GM12875 (cell line): Measurements from ENCODE around the gene PDZD2.

Source experiments
- H3K4me3 ChIP-seq: one replicate; pipeline ENCODE4 v1.5.1; 2011; ENCODE audit warnings: low read depth, low read length, control low read depth
- TF ChIP-seq, protein P1 (sequence below): IDR thresholded peaks from 2 replicates; pipeline ENCODE4 v1.5.1; 2011; ENCODE audit warnings: low read depth, mild to moderate bottlenecking, control low read depth, inconsistent platforms, low read length, moderate library complexity, borderline replicate concordance; ENCODE audit not compliant: insufficient read depth

The PDZD2 gene

DNA sequence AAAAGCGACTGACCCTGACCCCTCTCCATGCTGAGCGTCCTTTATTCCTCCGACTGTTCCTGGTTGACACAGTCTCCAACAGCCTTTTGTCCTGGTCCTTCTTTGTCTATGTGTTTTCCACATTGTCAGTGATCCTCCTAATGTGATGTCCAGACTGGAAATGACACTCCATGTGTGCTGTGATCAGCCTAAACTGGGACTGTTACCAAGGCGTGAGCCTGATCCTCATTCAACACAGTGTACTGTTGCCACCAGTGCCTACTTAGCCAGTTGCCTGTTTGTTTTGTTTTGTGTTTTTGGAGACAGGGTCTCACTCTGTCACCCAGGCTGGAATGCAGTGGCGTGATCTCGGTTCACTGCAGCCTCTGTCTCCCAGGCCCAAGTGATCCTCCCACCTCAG lies 343.1 kb downstream of the PDZD2 start:
- H3K4me3 ChIP-seq = no peak overlapping the region
- TF ChIP-seq, protein P1, sequence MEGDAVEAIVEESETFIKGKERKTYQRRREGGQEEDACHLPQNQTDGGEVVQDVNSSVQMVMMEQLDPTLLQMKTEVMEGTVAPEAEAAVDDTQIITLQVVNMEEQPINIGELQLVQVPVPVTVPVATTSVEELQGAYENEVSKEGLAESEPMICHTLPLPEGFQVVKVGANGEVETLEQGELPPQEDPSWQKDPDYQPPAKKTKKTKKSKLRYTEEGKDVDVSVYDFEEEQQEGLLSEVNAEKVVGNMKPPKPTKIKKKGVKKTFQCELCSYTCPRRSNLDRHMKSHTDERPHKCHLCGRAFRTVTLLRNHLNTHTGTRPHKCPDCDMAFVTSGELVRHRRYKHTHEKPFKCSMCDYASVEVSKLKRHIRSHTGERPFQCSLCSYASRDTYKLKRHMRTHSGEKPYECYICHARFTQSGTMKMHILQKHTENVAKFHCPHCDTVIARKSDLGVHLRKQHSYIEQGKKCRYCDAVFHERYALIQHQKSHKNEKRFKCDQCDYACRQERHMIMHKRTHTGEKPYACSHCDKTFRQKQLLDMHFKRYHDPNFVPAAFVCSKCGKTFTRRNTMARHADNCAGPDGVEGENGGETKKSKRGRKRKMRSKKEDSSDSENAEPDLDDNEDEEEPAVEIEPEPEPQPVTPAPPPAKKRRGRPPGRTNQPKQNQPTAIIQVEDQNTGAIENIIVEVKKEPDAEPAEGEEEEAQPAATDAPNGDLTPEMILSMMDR = no peak

DNA sequence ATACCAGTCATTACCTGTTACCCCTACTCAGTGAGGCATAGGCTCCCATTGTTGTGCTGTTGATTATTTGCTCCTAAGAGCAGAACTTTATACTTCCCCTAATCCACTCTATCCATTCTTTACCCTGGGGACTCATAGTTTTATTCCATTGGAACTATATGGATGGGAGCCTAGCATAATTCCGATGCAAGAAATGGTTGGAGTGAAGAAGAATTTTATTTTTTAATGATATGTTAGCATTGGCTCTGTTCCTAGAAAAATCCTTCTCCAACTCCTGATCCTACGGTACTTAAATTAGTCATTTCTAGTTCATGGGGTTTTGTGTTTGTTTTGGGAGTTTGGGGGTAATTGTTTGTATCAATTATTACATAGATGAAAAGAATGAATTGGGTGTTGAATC lies 343.7 kb downstream of the PDZD2 start:
- no peak overlapping the region for H3K4me3 ChIP-seq
- TF ChIP-seq, protein P1 = no peak

DNA sequence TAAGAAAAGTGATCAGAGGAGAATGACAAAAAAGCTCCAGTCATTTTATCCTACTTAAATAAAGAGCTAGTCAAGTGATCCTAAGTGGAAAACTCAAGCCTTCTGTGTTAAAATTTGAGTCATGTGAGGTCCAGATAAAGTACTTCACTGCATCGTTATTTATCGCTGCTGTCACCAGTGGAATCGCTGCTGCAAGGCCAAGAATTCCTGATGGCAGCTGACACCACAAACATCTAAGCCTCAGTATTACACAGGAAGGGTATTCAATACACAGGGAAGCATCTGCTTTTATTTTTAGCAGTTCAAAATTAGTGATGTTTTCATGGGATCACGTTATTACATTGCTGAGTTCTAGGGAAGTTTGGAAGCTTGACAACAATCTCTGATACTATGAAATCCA lies 344.9 kb downstream of the PDZD2 start:
- TF ChIP-seq, protein P1 = no peak
- H3K4me3 ChIP-seq = no peak overlapping the region

DNA sequence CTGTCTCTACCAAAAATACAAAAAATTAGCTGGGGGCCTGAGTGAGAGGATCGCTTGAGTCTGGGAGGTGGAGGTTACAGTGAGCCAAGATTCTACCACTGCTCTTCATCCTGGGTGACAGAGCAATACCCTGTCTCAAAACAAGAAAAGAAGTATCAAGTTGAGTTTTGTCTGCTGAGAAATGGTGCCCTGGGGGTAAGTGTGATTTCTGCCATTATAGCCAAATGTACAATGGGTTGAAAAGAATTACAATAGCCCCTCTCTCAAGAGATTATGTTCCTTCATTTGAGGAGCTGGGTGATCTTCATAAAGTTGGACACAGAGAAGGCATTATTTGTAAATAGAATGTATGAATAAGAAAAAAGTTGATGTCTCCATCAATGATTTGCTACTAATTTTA lies 345.8 kb downstream of the PDZD2 start:
- TF ChIP-seq, protein P1 = no peak

DNA sequence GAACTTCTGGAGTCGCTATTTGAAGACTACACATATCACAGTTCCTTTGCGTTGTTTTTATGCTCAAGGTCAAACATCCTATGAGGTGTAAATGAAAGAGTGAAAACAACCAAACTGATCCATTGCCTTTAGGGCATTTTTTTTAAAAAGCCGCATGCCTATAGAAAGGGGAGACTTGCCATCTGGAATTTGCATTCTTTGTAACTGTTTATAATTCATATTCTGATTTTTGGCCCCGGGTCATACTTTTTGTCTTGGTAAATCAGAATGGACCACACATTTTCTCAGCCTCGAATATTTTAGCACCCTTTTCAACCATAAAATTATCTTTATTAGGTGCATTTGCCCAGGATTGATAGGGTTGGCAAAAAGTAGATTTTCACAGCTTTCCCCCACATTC lies 347.2 kb downstream of the PDZD2 start:
- TF ChIP-seq, protein P1 = no peak
- H3K4me3 ChIP-seq = no peak overlapping the region

More for the DNA sequence above, 345.8 kb downstream of the PDZD2 start:
- no peak overlapping the region for H3K4me3 ChIP-seq

DNA sequence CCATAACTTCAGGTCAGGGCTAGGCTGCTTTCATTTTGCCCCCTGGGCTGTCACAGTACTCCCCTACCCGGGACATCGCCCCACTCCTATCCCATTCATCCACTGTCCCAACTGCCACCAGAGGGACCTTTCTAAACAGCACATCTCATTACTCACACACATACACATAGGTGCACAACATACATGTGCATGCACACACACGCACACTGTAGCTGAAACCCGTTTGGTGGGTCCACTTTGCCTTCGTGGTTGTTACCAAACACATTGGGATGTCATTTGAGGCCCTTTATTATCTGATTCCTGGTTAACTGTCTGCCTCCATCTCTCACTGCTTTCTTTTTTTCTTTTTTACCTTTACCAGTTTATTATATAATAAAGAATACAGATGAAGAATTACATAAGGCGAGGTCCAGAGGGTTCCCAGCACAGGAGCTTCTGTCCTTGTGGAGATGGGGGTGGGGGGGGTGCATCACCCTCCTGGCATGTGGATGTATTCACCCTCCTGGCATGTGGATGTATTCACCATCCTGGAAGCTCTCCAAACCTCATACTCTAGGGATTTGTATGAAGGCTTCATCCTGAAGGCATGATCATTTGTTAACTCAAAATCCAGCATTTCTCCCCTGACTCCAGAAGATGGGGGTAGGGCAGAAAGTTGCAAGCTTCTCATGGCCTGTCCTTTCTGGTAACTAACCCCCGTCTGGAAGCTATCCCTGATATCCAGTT lies 349.2 kb downstream of the PDZD2 start:
- H3K4me3 ChIP-seq = no peak overlapping the region

DNA sequence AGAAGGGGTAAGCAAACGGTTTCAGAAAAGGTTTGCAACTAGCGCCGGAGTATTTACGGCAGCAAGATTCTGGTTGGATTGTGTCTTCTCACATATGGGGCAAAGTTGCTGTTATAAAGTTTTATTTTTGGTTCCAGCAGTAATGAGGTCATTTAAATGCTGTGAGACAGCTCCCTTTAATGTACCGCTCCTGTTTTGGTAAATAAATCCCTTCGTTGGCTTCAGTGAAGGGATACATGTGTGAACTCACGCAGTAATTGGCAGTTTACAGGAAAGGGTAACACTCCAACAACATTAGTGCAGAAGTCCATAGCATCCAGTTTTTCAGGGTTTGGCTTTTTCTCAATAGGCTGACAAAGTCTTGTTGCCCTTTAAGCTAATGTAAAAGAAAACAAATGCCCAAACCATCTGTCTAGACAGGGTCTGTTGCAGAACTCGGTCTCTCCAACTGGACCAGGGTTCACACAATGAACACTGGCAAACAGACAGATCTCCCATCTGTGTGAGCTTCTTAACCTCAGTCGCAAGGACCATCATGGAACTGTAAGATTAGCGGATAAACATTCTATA lies 351.2 kb downstream of the PDZD2 start:
- no peak overlapping the region for H3K4me3 ChIP-seq
- TF ChIP-seq, protein P1 = no peak

More for the DNA sequence above, 349.2 kb downstream of the PDZD2 start:
- TF ChIP-seq, protein P1 = no peak
